Right atrium auricular region (tissue), 2 donors: ENCODE data around the gene EVC2. TPM values are rescaled to one million over a fixed set of nuclear protein-coding genes. Genes with fewer than 3 reads are reported as not detected.

Experiments
- DNase-seq: peaks from one replicate; pipeline ENCODE4 v3.0.0-alpha.2; 2019; ENCODE audit warnings: low spot score
- H3K27ac ChIP-seq, 2 donors: fragments of 200-600 bp; sonication (generic); 1 replicate in 1 of 2; 2 replicates in 1 of 2; pipeline ENCODE4 v1.5.1; 2016 to 2019
- H3K27me3 ChIP-seq, 2 donors: fragments of 200-600 bp; sonication (generic); one replicate each; pipeline versions ENCODE4 v1.5.1 to v1.6.0; 2017 to 2019
- H3K36me3 ChIP-seq: fragments of 200-600 bp; sonication (generic); one replicate; pipeline ENCODE4 v1.5.1; 2016
- H3K4me1 ChIP-seq, 2 donors: fragments of 200-600 bp; sonication (generic); one replicate each; pipeline versions ENCODE4 v1.5.1 to v1.6.0; 2017 to 2019
- H3K4me3 ChIP-seq, 2 donors: fragments of 200-600 bp; sonication (generic); 1 replicate in 1 of 2; 2 replicates in 1 of 2; pipeline ENCODE4 v1.5.1; 2017 to 2019; ENCODE audit warnings: mild to moderate bottlenecking in 1 of 2, moderate library complexity in 1 of 2
- H3K9me3 ChIP-seq, 2 donors: fragments of 200-600 bp; sonication (generic); one replicate each; pipeline ENCODE4 v1.5.1; 2019
- CTCF ChIP-seq, 2 donors: fragments of 200-600 bp; sonication (generic); IDR thresholded peaks; one replicate each; pipeline ENCODE4 v1.5.1; 2019; ENCODE audit warnings: antibody characterized with exemption in 2 of 2
- total RNA-seq, 2 donors: library from RNA; depleted of rRNA; stranded (reverse); fragments of >200 nt; gene quantifications; one replicate each; pipeline ENCODE4 v1.1.0, GENCODE V29; 2016

EVC2 gene
- total RNA-seq, 2 donors from 2014 or later: 2.6 to 7.0 TPM

GRCh38 chr4:5545271-5545670 is 163.1 kb downstream of the EVC2 start:
- Histone ChIP-seq H3K4me1 (no peaks in the 10 kb centered on the region), H3K4me3 (no peak overlapping the region), H3K9me3 (peaks cover 0 to 5% of the 10 kb centered on the region in 2 donors), H3K36me3 (no peaks in the 10 kb centered on the region), H3K27ac (no peak overlapping the region), H3K27me3 (no peaks in the 10 kb centered on the region)
- no peak for DNase-seq
- TF ChIP-seq CTCF (IDR thresholded peaks at IDR 0.05): no peak

- H3K9me3 ChIP-seq: no peaks in the 10 kb centered on the region
- TF ChIP-seq CTCF (IDR thresholded peaks at IDR 0.05): no peak
- no peaks in the 10 kb centered on the region for H3K36me3 ChIP-seq
- no peak for DNase-seq
- no peak overlapping the region for H3K27ac ChIP-seq
- no peaks in the 10 kb centered on the region for H3K27me3 ChIP-seq
- H3K4me1 ChIP-seq: no peaks in the 10 kb centered on the region
- H3K4me3 ChIP-seq: no peak overlapping the region
These were observed 163.6 kb downstream of the EVC2 start for GRCh38 chr4:5544762-5545161.

- H3K4me1 ChIP-seq: no peaks in the 10 kb centered on the region
- H3K36me3 ChIP-seq: no peaks in the 10 kb centered on the region
- no peak for DNase-seq
- no peak overlapping the region for H3K27ac ChIP-seq
- no peaks in the 10 kb centered on the region for H3K9me3 ChIP-seq
- H3K4me3 ChIP-seq: no peak overlapping the region
- no peak for TF ChIP-seq CTCF (IDR thresholded peaks at IDR 0.05)
- H3K27me3 ChIP-seq: no peaks in the 10 kb centered on the region
These were observed 164.7 kb downstream of the EVC2 start for GRCh38 chr4:5543681-5544080.

GRCh38 chr4:5541169-5541568 is 167.2 kb downstream of the EVC2 start:
- H3K4me3 ChIP-seq: no peak overlapping the region
- no peaks in the 10 kb centered on the region for H3K27me3 ChIP-seq
- H3K9me3 ChIP-seq: no peaks in the 10 kb centered on the region
- TF ChIP-seq CTCF (IDR thresholded peaks at IDR 0.05): no peak
- no peak for DNase-seq
- H3K4me1 ChIP-seq: no peaks in the 10 kb centered on the region
- no peak overlapping the region for H3K27ac ChIP-seq
- no peaks in the 10 kb centered on the region for H3K36me3 ChIP-seq

GRCh38 chr4:5539584-5539983 is 168.8 kb downstream of the EVC2 start:
- Histone ChIP-seq H3K4me3 (no peak overlapping the region), H3K36me3 (no peaks in the 10 kb centered on the region), H3K27ac (no peak overlapping the region), H3K9me3 (no peaks in the 10 kb centered on the region), H3K27me3 (no peaks in the 10 kb centered on the region), H3K4me1 (no peaks in the 10 kb centered on the region)
- DNase-seq: no peak
- no peak for TF ChIP-seq CTCF (IDR thresholded peaks at IDR 0.05)

- Histone ChIP-seq H3K4me1 (no peaks in the 10 kb centered on the region), H3K36me3 (no peaks in the 10 kb centered on the region), H3K9me3 (no peaks in the 10 kb centered on the region), H3K27ac (no peak overlapping the region), H3K27me3 (no peaks in the 10 kb centered on the region), H3K4me3 (no peak overlapping the region)
- DNase-seq: no peak
- TF ChIP-seq CTCF (IDR thresholded peaks at IDR 0.05): no peak
These were observed 176.3 kb downstream of the EVC2 start for GRCh38 chr4:5532100-5532499.
